ENCODE measurements around the gene GLUD1.
"Not testable (repeated sequence)": the region's sequence is repeated elsewhere in the genome, so short reads cannot be mapped to it uniquely, and the experiment has no call there.

Gene GLUD1

DNA sequence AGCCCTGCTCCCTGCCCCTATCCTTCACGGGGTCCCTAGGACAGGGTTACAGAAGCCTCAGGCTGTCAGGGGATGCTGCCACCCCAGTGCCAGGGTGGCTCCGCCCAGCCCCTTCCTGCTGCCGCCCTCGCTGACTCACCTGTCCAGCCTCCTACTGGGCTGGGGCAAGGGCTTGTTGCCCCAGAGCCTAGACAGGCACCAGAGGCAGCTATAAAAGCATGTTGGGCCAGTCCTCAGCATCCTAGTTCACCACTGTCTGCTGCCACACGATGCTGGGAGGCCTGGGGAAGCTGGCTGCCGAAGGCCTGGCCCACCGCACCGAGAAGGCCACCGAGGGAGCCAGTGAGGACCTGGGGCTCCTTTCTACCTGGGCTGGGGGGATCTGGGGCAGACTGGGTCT is 74.6 kb downstream of the GLUD1 start, which contains the start of gene FAM25A:
Gene FAM25A, plus strand, starts transcription at position 239 of the 400 bp plus-strand sequence. Its CDS starts 31 bp downstream, at position 270.
- H3K9ac ChIP-seq, H3K27ac ChIP-seq: not testable (repeated sequence)

DNA sequence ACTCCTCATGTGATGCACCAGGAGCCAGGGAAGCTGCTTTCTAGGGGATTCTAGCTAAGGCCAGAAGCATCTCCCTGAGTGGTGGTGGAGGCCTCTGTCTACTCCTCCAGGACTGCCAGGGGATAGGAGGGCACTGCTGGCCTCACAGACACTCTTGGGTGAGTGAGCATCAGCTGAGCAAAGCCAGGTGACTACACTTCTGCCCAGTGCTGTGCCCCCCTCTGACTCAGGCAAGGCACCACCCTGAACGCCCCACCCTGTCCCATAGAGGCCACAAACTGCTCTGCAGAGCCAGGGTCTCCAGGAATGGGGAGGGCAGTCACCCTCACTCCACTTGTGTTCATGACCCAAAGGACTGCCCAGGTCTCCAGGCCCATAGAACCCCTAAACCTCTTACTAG is 75.1 kb downstream of the GLUD1 start:
- not testable (repeated sequence) for H3K4me1 ChIP-seq; H3K4me2 ChIP-seq (ENCODE audit: low read length); H2AFZ ChIP-seq; H3K36me3 ChIP-seq (ENCODE audit: control insufficient read depth, insufficient read depth, low read length); H3K9me3 ChIP-seq (ENCODE audit: control insufficient read depth, low read length); H3K4me3 ChIP-seq (ENCODE audit: low read depth, low read length); H3K27me3 ChIP-seq (ENCODE audit: control insufficient read depth, insufficient read depth, low read length); H3K27ac ChIP-seq; H3K79me2 ChIP-seq; H3K9ac ChIP-seq

More for the DNA sequence above, 74.6 kb downstream of the GLUD1 start, which contains the start of gene FAM25A:
- not testable (repeated sequence) for H3K79me2 ChIP-seq; H2AFZ ChIP-seq; H3K4me3 ChIP-seq (ENCODE audit: low read depth, low read length); H3K27me3 ChIP-seq (ENCODE audit: control insufficient read depth, insufficient read depth, low read length); H3K9me3 ChIP-seq (ENCODE audit: control insufficient read depth, low read length); H3K4me2 ChIP-seq (ENCODE audit: low read length); H3K4me1 ChIP-seq; H3K36me3 ChIP-seq (ENCODE audit: control insufficient read depth, insufficient read depth, low read length)

DNA sequence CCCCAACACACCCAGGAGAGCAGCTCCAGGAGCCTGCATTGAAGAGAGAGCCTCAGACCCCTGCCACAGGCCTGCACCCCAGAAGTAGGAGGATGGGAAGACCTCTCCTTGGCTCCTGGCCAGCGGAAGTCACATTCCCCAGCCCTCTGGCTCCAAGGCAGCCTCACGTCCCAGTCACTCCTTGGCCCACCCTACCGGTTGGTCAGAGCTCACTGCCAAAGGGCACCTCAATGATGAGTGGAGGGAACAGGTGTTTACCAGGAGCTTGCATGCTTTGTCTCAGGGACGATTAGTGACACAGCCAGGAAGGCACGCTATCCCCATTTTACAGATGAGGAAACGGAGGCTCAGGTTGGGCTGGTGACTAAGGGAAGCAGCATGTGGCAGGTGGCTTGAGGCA is 75.6 kb downstream of the GLUD1 start:
- H3K27me3 ChIP-seq (ENCODE audit: control insufficient read depth, insufficient read depth, low read length); H2AFZ ChIP-seq; H3K36me3 ChIP-seq (ENCODE audit: control insufficient read depth, insufficient read depth, low read length); H3K9ac ChIP-seq; H3K4me3 ChIP-seq (ENCODE audit: low read depth, low read length); H3K27ac ChIP-seq; H3K4me2 ChIP-seq (ENCODE audit: low read length); H3K4me1 ChIP-seq; H3K79me2 ChIP-seq; H3K9me3 ChIP-seq (ENCODE audit: control insufficient read depth, low read length): not testable (repeated sequence)

DNA sequence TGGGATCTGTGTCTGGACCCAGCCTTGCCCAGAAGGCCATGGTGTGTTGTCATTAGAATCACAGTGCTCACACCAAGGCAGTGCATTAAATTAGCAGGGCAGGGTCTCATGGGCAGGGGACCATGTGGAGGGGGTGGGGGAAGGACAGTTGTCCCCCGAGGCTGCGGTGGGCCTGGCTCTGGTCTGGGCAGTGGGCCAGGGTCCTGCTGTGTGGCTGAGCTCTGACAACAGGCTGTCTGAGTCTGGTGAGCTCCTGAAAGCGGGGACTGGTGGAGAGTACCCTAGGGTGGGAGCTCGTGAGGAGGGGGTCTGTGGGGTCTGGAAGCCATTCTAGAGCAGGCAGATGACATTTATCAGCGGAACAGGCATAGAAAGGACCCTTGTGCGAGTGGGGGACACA is 76.5 kb downstream of the GLUD1 start:
- H3K4me3 ChIP-seq (ENCODE audit: low read depth, low read length); H3K9me3 ChIP-seq (ENCODE audit: control insufficient read depth, low read length); H3K4me2 ChIP-seq (ENCODE audit: low read length); H2AFZ ChIP-seq; H3K27ac ChIP-seq; H3K79me2 ChIP-seq; H3K27me3 ChIP-seq (ENCODE audit: control insufficient read depth, insufficient read depth, low read length); H3K9ac ChIP-seq; H3K4me1 ChIP-seq; H3K36me3 ChIP-seq (ENCODE audit: control insufficient read depth, insufficient read depth, low read length): not testable (repeated sequence)

DNA sequence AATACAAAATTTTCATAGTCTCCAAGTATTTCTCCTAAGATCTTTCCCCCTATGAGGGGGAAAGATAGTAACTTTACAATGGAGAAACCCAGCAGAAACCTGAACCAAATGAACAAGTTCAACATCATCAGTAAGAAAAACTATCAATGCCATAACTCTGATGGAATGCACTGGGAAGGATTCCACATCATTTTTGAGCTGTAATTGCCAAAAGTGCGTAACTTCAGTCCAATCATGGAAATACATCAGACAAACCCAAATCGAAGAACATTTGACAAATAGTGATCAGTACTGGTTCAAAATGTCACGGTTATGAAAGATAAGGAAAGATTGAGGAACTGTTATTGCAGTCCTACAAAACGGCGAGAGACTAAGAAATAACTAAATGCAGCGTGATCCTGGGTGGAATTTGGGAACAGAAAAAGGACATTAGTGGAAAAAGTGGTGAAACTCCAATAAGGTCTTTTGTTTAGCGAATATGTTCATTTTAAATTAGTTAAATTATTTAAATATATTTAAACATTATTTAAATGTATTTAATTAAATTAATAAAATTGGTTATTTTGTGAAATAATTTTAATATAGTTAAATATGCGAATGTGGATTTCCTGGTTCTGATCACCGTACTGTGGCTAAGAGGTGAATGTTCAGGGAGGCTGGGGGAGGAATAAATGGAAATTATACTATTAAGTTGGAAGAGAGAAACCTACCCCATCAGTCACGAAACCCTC is 79.5 kb downstream of the GLUD1 start:
- not testable (repeated sequence) for H3K27ac ChIP-seq; H3K79me2 ChIP-seq; H3K4me3 ChIP-seq (ENCODE audit: low read depth, low read length); H3K36me3 ChIP-seq (ENCODE audit: control insufficient read depth, insufficient read depth, low read length); H3K27me3 ChIP-seq (ENCODE audit: control insufficient read depth, insufficient read depth, low read length); H3K4me2 ChIP-seq (ENCODE audit: low read length); H2AFZ ChIP-seq; H3K4me1 ChIP-seq; H3K9me3 ChIP-seq (ENCODE audit: control insufficient read depth, low read length); H3K9ac ChIP-seq

GRCh38 chr10:87013528-87013927 is 81.1 kb downstream of the GLUD1 start:
- H3K4me2 ChIP-seq (ENCODE audit: low read length); H3K9me3 ChIP-seq (ENCODE audit: control insufficient read depth, low read length); H2AFZ ChIP-seq; H3K9ac ChIP-seq; H3K4me1 ChIP-seq; H3K27me3 ChIP-seq (ENCODE audit: control insufficient read depth, insufficient read depth, low read length); H3K4me3 ChIP-seq (ENCODE audit: low read depth, low read length); H3K27ac ChIP-seq; H3K36me3 ChIP-seq (ENCODE audit: control insufficient read depth, insufficient read depth, low read length); H3K79me2 ChIP-seq: not testable (repeated sequence)

GRCh38 chr10:87009134-87009696 is 85.4 kb downstream of the GLUD1 start:
- H3K9me3 ChIP-seq (ENCODE audit: control insufficient read depth, low read length); H3K9ac ChIP-seq; H3K36me3 ChIP-seq (ENCODE audit: control insufficient read depth, insufficient read depth, low read length); H3K79me2 ChIP-seq; H3K4me1 ChIP-seq; H3K27ac ChIP-seq; H3K27me3 ChIP-seq (ENCODE audit: control insufficient read depth, insufficient read depth, low read length); H2AFZ ChIP-seq; H3K4me3 ChIP-seq (ENCODE audit: low read depth, low read length); H3K4me2 ChIP-seq (ENCODE audit: low read length): not testable (repeated sequence)

DNA sequence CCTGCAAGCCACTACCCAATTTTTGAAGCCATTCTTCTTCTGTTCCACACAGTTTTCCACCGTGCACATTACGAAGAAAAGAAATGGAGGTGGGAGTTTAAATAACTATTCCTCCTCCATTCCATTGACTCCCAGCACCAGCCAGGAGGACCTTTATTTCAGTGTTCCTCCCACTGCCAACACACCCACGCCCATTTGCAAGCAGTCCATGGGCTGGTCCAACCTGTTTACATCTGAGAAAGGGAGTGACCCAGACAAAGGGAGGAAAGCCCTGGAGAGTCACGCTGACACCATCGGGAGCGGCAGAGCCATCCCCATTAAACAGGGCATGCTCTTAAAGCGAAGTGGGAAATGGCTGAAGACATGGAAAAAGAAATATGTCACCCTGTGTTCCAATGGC is 86.3 kb downstream of the GLUD1 start:
- H3K27me3 ChIP-seq (ENCODE audit: control insufficient read depth, insufficient read depth, low read length); H3K79me2 ChIP-seq; H3K27ac ChIP-seq; H3K36me3 ChIP-seq (ENCODE audit: control insufficient read depth, insufficient read depth, low read length); H3K9me3 ChIP-seq (ENCODE audit: control insufficient read depth, low read length); H3K4me2 ChIP-seq (ENCODE audit: low read length); H2AFZ ChIP-seq; H3K9ac ChIP-seq; H3K4me3 ChIP-seq (ENCODE audit: low read depth, low read length); H3K4me1 ChIP-seq: not testable (repeated sequence)

GRCh38 chr10:87007674-87008073 is 87.0 kb downstream of the GLUD1 start:
- H3K9me3 ChIP-seq (ENCODE audit: control insufficient read depth, low read length); H2AFZ ChIP-seq; H3K4me1 ChIP-seq; H3K79me2 ChIP-seq; H3K36me3 ChIP-seq (ENCODE audit: control insufficient read depth, insufficient read depth, low read length); H3K9ac ChIP-seq; H3K27ac ChIP-seq; H3K27me3 ChIP-seq (ENCODE audit: control insufficient read depth, insufficient read depth, low read length); H3K4me2 ChIP-seq (ENCODE audit: low read length); H3K4me3 ChIP-seq (ENCODE audit: low read depth, low read length): not testable (repeated sequence)

DNA sequence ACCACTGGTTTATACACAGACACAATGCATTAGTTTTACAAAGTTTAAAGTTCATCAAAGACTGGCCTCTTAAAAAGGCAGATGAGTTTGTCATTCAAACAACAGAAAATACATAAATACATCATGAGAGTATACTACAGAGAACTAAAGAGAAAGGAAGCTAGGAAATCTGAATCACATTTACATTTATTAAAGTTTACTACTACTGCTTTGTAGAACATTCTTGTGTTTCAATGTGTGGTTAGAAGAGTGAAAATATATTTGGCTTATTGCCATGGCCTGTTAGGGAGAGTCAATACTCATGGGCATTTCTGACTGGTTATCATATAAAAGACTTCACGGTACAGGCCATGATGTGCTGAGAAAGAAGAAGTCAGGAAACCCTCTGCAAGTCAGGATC is 87.5 kb downstream of the GLUD1 start:
- not testable (repeated sequence) for H2AFZ ChIP-seq; H3K4me3 ChIP-seq (ENCODE audit: low read depth, low read length); H3K9me3 ChIP-seq (ENCODE audit: control insufficient read depth, low read length); H3K4me1 ChIP-seq; H3K79me2 ChIP-seq; H3K27me3 ChIP-seq (ENCODE audit: control insufficient read depth, insufficient read depth, low read length); H3K36me3 ChIP-seq (ENCODE audit: control insufficient read depth, insufficient read depth, low read length); H3K27ac ChIP-seq; H3K4me2 ChIP-seq (ENCODE audit: low read length); H3K9ac ChIP-seq
